ENCODE data around the gene BCAS1.

Gene BCAS1

DNA sequence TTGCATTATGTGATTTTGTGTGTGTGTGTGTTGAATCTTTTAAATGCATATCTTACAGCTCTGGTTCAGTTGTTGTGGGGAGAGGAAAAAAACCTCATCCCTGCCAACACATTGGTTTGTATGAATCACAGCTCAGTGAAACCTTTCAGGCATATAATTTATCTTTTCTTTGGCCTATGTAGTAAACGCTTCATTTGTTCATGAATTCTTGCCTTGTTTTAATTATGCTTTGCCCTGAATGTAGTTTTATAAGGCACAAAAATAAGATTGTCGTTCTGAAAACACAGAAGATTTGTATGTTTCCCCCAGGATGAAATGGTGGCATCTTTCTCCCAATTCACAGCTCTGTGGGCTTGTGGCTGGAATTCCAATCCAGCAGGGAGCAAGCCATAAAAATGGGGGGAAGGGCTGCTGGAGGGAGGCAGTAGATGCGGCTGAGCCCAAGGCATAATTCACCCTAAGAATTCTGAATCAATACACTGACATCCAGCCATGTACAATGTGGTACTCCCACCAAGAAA is 45.1 kb downstream of the BCAS1 start:
- Histone ChIP-seq H3K4me3 (ENCODE audit: low read depth in 1 of 2, low read length in 2 of 2) (no peak overlapping the region), H3K9ac (ENCODE audit: low read length) (no peak overlapping the region), H3K27ac (ENCODE audit: low read depth, low read length) (no peak overlapping the region), H3K4me1 (ENCODE audit: insufficient read depth, low read length) (peaks cover 9% of the 10 kb centered on the region), H3K27me3 (ENCODE audit: control insufficient read depth in 1 of 2, insufficient read depth in 2 of 2, low read length in 2 of 2) (no peaks in the 10 kb centered on the region), H3K36me3 (ENCODE audit: insufficient read depth, low read length) (no peaks in the 10 kb centered on the region), H3K9me3 (ENCODE audit: low read length) (no peaks in the 10 kb centered on the region)

- no peak overlapping the region for H3K4me3 ChIP-seq (ENCODE audit: low read depth in 1 of 2, low read length in 2 of 2)
- H3K9ac ChIP-seq (ENCODE audit: low read length): no peak overlapping the region
- no peaks in the 10 kb centered on the region for H3K27me3 ChIP-seq (ENCODE audit: control insufficient read depth in 1 of 2, insufficient read depth in 2 of 2, low read length in 2 of 2)
- H3K9me3 ChIP-seq (ENCODE audit: low read length): no peaks in the 10 kb centered on the region
- H3K4me1 ChIP-seq (ENCODE audit: insufficient read depth, low read length): peaks cover 9% of the 10 kb centered on the region
- no peak overlapping the region for H3K27ac ChIP-seq (ENCODE audit: low read depth, low read length)
- H3K36me3 ChIP-seq (ENCODE audit: insufficient read depth, low read length): no peaks in the 10 kb centered on the region
These were observed 47.0 kb downstream of the BCAS1 start for GRCh38 chr20:54023406-54023805.

DNA sequence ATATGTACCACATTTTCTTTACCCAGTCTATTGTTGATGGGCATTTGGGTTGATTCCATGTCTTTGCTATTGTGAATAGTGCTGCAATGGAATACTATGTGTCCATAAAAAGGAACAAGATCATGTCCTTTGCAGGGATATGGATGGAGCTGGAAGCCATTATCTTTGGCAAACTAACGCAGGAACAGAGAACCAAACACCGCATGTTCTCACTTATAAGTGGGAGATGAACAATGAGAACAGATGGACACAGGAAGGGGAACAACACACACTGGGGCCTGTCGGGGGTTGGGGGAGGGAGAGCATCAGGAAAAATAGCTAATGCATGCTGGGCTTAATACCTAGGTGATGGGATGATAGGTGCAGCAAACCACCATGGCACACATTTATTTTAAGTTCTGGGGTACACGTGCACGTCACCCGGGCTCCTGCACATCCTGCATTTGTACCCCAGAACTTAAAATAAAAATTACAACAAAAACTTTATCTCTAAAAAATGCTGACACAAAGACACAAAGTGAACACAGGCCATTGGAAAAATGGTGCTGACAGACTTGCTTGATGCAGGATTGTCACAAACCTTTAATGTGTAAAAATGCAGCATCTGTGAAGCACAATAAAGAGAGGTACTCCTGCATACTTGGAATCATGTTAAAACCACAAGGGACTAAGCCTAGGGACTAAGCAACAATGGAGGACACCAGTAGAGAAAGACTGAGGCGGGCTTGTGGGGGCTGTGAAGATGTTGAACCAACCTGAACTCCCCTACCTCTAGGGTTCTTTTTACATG is 48.8 kb downstream of the BCAS1 start:
- H3K36me3 ChIP-seq (ENCODE audit: insufficient read depth, low read length): no peaks in the 10 kb centered on the region
- no peak overlapping the region for H3K27ac ChIP-seq (ENCODE audit: low read depth, low read length)
- H3K9me3 ChIP-seq (ENCODE audit: low read length): no peaks in the 10 kb centered on the region

GRCh38 chr20:54020868-54021267 is 49.5 kb downstream of the BCAS1 start:
- Histone ChIP-seq H3K9ac (ENCODE audit: low read length) (no peak overlapping the region), H3K36me3 (ENCODE audit: insufficient read depth, low read length) (no peaks in the 10 kb centered on the region), H3K27me3 (ENCODE audit: control insufficient read depth in 1 of 2, insufficient read depth in 2 of 2, low read length in 2 of 2) (no peaks in the 10 kb centered on the region), H3K27ac (ENCODE audit: low read depth, low read length) (no peak overlapping the region), H3K4me3 (ENCODE audit: low read depth in 1 of 2, low read length in 2 of 2) (no peak overlapping the region), H3K4me1 (ENCODE audit: insufficient read depth, low read length) (peaks cover 9% of the 10 kb centered on the region), H3K9me3 (ENCODE audit: low read length) (no peaks in the 10 kb centered on the region)

More for the DNA sequence above, 48.8 kb downstream of the BCAS1 start:
- Histone ChIP-seq H3K4me3 (ENCODE audit: low read depth in 1 of 2, low read length in 2 of 2) (no peak overlapping the region), H3K4me1 (ENCODE audit: insufficient read depth, low read length) (peaks cover 9% of the 10 kb centered on the region), H3K9ac (ENCODE audit: low read length) (no peak overlapping the region), H3K27me3 (ENCODE audit: control insufficient read depth in 1 of 2, insufficient read depth in 2 of 2, low read length in 2 of 2) (no peaks in the 10 kb centered on the region)

DNA sequence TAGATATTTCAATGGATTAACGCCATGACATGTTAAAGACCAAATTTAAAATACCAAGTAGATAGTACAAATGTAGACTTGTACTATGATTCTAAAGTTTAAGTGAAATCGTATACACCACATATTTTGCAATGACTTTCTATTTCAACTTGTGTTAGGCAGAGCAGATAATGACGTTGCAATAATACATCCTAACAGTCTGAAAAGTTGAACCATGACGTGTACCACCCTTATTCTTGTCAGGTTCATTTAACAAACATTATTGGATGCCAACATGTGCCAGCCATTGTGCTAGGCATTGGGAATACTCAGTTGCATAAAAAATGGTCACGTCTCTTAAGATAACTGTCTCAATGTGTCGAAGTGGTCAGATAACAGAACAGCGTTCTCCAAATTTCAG is 50.0 kb downstream of the BCAS1 start:
- no peaks in the 10 kb centered on the region for H3K9me3 ChIP-seq (ENCODE audit: low read length)
- H3K27me3 ChIP-seq (ENCODE audit: control insufficient read depth in 1 of 2, insufficient read depth in 2 of 2, low read length in 2 of 2): no peaks in the 10 kb centered on the region
- H3K27ac ChIP-seq (ENCODE audit: low read depth, low read length): no peak overlapping the region
- H3K9ac ChIP-seq (ENCODE audit: low read length): no peak overlapping the region
- H3K36me3 ChIP-seq (ENCODE audit: insufficient read depth, low read length): no peaks in the 10 kb centered on the region
- H3K4me3 ChIP-seq (ENCODE audit: low read depth in 1 of 2, low read length in 2 of 2): no peak overlapping the region
- peaks cover 7% of the 10 kb centered on the region for H3K4me1 ChIP-seq (ENCODE audit: insufficient read depth, low read length)

DNA sequence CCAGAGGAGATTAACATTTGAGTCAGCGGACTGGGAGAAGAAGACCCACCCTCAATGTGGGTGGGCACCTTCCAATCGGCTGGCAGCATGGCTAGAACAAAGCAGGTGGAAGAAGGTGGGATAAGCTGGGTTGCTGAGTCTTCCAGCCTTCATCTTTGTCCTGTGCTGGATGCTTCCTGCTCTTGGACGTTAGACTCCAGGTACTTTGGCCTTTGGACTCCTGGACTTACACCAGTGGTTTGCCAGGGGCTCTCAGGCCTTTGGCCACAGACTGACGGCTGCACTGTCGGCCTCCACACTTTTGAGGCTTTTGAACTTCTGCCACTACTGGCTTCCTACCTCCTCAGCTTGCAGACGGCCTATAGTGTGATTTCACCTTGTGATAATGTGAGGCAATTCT is 50.8 kb downstream of the BCAS1 start:
- no peaks in the 10 kb centered on the region for H3K27me3 ChIP-seq (ENCODE audit: control insufficient read depth in 1 of 2, insufficient read depth in 2 of 2, low read length in 2 of 2)
- no peaks in the 10 kb centered on the region for H3K36me3 ChIP-seq (ENCODE audit: insufficient read depth, low read length)
- no peak overlapping the region for H3K9ac ChIP-seq (ENCODE audit: low read length)
- no peaks in the 10 kb centered on the region for H3K9me3 ChIP-seq (ENCODE audit: low read length)
- H3K4me3 ChIP-seq (ENCODE audit: low read depth in 1 of 2, low read length in 2 of 2): no peak overlapping the region
- H3K27ac ChIP-seq (ENCODE audit: low read depth, low read length): no peak overlapping the region
- no peaks in the 10 kb centered on the region for H3K4me1 ChIP-seq (ENCODE audit: insufficient read depth, low read length)

DNA sequence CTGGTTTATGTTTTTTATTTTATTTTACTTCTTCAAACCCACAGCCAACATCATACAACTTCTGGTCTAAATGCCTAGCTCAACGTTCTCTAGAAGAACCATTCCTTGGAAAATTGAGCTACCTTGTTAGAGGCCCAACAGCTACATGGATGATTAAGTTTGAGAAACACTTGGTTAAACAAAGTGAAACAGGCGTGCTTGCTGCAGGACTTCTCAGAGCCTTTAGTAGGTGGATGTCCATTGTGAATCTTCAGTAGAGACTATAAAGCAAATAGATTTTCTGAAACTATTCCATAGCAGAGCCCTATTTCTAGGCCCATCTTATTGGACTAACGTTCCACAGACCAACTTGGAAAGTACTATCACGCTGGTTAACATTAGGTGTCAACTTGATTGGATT is 51.3 kb downstream of the BCAS1 start:
- H3K36me3 ChIP-seq (ENCODE audit: insufficient read depth, low read length): no peaks in the 10 kb centered on the region
- no peaks in the 10 kb centered on the region for H3K27me3 ChIP-seq (ENCODE audit: control insufficient read depth in 1 of 2, insufficient read depth in 2 of 2, low read length in 2 of 2)
- H3K4me1 ChIP-seq (ENCODE audit: insufficient read depth, low read length): no peaks in the 10 kb centered on the region
- no peaks in the 10 kb centered on the region for H3K9me3 ChIP-seq (ENCODE audit: low read length)
- H3K4me3 ChIP-seq (ENCODE audit: low read depth in 1 of 2, low read length in 2 of 2): no peak overlapping the region
- H3K9ac ChIP-seq (ENCODE audit: low read length): no peak overlapping the region
- no peak overlapping the region for H3K27ac ChIP-seq (ENCODE audit: low read depth, low read length)

DNA sequence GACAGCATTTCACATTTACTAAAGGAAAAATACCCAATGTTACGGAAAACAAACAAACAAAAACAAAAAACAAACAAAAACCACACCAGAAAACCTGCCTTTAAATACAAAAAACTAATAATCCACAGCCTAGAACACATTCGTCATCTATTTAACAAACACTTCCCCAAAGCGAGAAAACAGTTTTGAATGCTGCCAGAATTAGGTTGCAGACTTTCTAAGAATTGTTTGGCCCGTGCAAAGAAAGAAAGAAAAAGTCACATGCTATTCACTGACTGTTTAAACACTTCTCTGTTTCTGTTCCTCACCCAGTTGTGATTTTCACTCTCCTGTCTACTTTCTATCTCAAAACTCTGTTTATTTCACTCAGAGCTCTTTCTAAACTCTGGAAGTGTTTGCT is 52.5 kb downstream of the BCAS1 start:
- no peaks in the 10 kb centered on the region for H3K4me1 ChIP-seq (ENCODE audit: insufficient read depth, low read length)
- H3K4me3 ChIP-seq (ENCODE audit: low read depth in 1 of 2, low read length in 2 of 2): no peak overlapping the region
- H3K9ac ChIP-seq (ENCODE audit: low read length): no peak overlapping the region
- no peaks in the 10 kb centered on the region for H3K9me3 ChIP-seq (ENCODE audit: low read length)
- no peaks in the 10 kb centered on the region for H3K27me3 ChIP-seq (ENCODE audit: control insufficient read depth in 1 of 2, insufficient read depth in 2 of 2, low read length in 2 of 2)
- H3K36me3 ChIP-seq (ENCODE audit: insufficient read depth, low read length): no peaks in the 10 kb centered on the region
- no peak overlapping the region for H3K27ac ChIP-seq (ENCODE audit: low read depth, low read length)

DNA sequence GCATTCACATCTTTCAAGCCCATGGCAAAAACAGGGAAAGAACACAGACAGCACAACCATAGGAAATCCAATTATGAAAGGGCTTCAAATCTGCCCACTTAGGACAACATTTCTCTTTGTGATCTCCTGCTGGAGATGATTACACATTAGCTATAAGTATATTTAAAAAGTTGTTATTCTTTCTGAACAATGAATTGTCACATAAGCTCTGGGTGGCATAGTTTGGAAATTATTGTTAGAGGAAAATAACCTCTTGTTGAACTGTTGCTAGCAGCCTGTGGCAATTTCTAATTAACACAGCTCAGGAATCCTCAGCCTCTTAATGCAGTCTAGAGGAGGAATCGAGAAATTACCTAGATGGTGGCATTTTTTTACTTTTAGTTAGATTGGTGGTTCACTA is 54.9 kb downstream of the BCAS1 start:
- Histone ChIP-seq H3K9me3 (ENCODE audit: low read length) (no peaks in the 10 kb centered on the region), H3K9ac (ENCODE audit: low read length) (no peak overlapping the region), H3K4me1 (ENCODE audit: insufficient read depth, low read length) (no peaks in the 10 kb centered on the region), H3K4me3 (ENCODE audit: low read depth in 1 of 2, low read length in 2 of 2) (no peak overlapping the region), H3K36me3 (ENCODE audit: insufficient read depth, low read length) (no peaks in the 10 kb centered on the region), H3K27ac (ENCODE audit: low read depth, low read length) (no peak overlapping the region), H3K27me3 (ENCODE audit: control insufficient read depth in 1 of 2, insufficient read depth in 2 of 2, low read length in 2 of 2) (no peaks in the 10 kb centered on the region)

DNA sequence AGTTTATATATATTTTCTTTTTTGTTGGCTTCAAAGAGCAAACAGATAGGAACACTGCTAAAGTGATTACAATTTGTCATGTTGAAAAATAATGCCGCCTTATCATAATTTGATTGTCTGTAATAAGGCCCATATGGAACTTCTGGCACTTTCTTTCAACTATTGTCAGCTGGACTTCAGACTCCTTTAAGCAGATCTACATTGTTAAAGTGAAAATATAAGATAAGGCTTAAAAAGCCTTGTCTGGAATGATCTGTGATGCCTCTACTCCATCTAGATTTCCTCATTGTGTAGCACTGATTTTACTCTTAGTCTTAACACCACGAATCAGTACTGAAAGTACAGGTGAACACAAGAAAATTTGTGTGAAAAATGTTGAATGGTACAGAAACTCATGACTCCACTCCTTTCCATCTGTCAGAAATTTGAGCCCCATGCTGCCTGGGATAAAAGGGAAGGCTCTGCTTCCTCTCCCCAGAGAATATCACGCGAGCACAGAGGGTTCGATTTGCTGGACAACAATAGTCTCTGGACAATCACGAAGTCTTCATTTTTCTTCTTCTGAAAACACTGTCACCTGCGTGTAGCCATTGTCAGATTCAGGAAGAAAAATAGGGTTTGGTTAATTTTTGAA is 56.0 kb downstream of the BCAS1 start:
- Histone ChIP-seq H3K9me3 (ENCODE audit: low read length) (no peaks in the 10 kb centered on the region), H3K27ac (ENCODE audit: low read depth, low read length) (no peak overlapping the region), H3K36me3 (ENCODE audit: insufficient read depth, low read length) (no peaks in the 10 kb centered on the region), H3K4me1 (ENCODE audit: insufficient read depth, low read length) (no peaks in the 10 kb centered on the region), H3K27me3 (ENCODE audit: control insufficient read depth in 1 of 2, insufficient read depth in 2 of 2, low read length in 2 of 2) (no peaks in the 10 kb centered on the region), H3K9ac (ENCODE audit: low read length) (no peak overlapping the region), H3K4me3 (ENCODE audit: low read depth in 1 of 2, low read length in 2 of 2) (no peak overlapping the region)

GRCh38 chr20:54013471-54013870 is 56.9 kb downstream of the BCAS1 start:
- Histone ChIP-seq H3K27ac (ENCODE audit: low read depth, low read length) (no peak overlapping the region), H3K4me1 (ENCODE audit: insufficient read depth, low read length) (no peaks in the 10 kb centered on the region), H3K9ac (ENCODE audit: low read length) (no peak overlapping the region), H3K9me3 (ENCODE audit: low read length) (no peaks in the 10 kb centered on the region), H3K27me3 (ENCODE audit: control insufficient read depth in 1 of 2, insufficient read depth in 2 of 2, low read length in 2 of 2) (no peaks in the 10 kb centered on the region), H3K4me3 (ENCODE audit: low read depth in 1 of 2, low read length in 2 of 2) (no peak overlapping the region), H3K36me3 (ENCODE audit: insufficient read depth, low read length) (no peaks in the 10 kb centered on the region)

DNA sequence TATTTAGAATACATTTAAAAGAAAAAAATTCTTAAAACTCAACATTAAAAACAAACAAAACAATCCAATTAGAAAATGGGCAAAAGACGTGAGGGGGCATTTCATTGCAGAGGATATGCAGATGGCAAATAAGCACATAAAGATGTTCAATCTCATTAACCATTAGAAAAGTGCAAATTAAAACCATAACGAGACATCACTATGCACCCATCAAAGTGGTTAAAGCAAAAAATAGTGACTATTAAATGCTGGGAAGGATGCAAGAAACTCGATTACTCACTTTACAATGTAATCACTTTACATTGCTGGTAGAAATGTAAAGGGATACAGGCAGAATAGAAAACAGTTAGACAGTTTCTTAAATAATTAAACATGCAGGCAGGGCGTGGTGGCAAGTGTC is 59.0 kb downstream of the BCAS1 start:
- no peaks in the 10 kb centered on the region for H3K4me1 ChIP-seq (ENCODE audit: insufficient read depth, low read length)

More for the DNA sequence above, 59.0 kb downstream of the BCAS1 start:
- Histone ChIP-seq H3K4me3 (ENCODE audit: low read depth in 1 of 2, low read length in 2 of 2) (no peak overlapping the region), H3K27me3 (ENCODE audit: control insufficient read depth in 1 of 2, insufficient read depth in 2 of 2, low read length in 2 of 2) (no peaks in the 10 kb centered on the region), H3K9ac (ENCODE audit: low read length) (no peak overlapping the region), H3K36me3 (ENCODE audit: insufficient read depth, low read length) (no peaks in the 10 kb centered on the region), H3K9me3 (ENCODE audit: low read length) (no peaks in the 10 kb centered on the region), H3K27ac (ENCODE audit: low read depth, low read length) (no peak overlapping the region)

Data from muscle layer of colon (tissue), 2 donors.